SK-N-DZ (cell line): ENCODE measurements around the gene ZCCHC13.
A peak's percentile ranks its signal among the peaks of the same experiment; 100 is the strongest.
"Not testable (repeated sequence)": the region's sequence is repeated elsewhere in the genome, so short reads cannot be mapped to it uniquely, and the experiment has no call there.

Experiments
- DNase-seq: peaks from one replicate; pipeline ENCODE4 v3.0.0-alpha.2; 2015; ENCODE audit warnings: low spot score
- small RNA-seq, 2 experiments: library from RNA; depleted of rRNA; stranded (forward); fragments of <200 nt; gene quantifications; one replicate each; pipeline ENCODE3, GENCODE V24; 2014

The ZCCHC13 gene

GRCh38 chrX:74321191-74321590 lies 17.2 kb downstream of the ZCCHC13 start:
- no peak for DNase-seq

DNA sequence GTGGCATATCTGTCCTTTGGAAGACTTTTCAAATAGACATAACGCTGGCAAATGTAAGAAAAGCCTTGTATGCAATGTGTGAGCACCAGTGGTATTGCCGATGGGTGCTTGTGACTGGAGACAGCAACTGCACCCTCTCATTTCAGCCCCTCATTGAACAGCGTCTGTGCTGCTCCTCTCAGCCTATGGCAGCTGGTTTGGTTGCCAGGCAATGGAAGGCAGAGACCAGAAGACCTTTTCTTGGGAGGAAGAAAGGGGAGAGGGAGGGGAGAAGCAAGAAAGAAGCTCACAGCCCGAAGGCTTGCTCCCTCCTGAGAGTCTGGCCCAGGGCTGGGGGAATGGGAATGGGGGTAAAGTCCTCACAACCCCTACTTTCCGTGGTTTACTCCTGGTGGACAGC lies 20.2 kb downstream of the ZCCHC13 start:
- DNase-seq = no peak

DNA sequence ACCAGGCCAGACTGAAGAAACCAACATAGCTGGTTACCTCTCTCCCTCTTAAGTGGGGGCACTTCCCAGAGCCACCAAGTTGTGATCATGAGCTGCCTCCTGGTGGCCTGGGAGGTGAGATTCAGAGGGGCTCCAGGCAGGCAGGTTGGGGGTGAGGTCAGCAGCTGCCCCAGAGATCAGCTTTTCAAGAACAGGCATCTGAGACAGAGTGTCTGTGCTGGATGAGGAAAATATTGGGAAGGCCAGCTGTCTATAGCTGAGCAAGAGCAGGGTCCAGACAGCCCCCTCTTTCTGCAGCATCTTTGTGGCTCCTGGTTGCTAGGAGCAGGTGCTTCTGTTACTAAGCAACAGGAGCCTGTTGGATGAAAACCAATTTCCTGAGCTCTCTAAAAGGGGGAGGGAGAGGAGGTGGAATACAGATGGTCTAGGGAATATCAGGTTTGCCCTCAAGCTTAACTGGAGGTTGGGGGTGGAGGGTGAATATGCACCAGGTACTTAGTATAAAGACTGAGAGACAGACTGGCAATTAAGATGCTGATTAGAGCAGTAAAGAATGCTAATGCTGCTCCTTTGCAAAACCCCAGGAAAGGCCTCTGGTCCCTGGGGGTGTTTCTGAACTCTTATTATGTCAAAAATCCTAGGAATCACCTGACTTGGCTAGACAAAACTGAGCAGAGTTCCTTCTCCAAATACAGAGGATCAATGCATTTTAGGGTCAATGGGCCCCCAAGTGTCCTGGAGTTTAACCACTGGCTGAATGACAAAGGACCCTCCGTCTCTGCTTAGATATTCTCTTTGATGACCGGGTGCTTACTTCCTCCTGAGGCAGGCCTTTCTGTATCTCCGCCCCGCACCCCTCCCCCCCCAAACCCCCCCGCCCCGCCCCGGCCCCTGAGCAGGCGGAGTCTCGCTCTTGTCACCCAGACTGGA lies 21.4 kb downstream of the ZCCHC13 start:
- DNase-seq = peak; percentile 52

GRCh38 chrX:74338852-74339251 lies 34.9 kb downstream of the ZCCHC13 start:
- no peak for DNase-seq

- no peak for DNase-seq
Observed at GRCh38 chrX:74340051-74340450, 36.1 kb downstream of the ZCCHC13 start.

DNA sequence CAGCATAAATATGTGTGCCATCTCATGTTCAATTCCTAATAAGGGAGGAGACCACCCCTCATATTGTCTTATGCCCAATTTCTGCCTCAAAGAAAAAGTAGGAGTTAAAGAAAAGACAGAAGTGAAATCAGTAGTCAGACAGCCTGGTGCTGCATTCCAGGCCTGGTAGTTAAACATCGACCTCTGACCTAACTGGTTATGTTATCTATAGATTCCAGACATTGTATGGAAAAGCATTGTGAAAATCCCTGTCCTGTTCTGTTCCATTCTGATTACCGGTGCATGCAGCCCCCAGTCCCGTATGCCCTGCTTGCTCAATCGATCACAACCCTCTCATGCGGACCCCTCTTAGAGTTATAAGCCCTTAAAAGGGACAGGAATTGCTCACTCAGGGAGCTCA lies 38.2 kb downstream of the ZCCHC13 start:
- DNase-seq = not testable (repeated sequence)

GRCh38 chrX:74343343-74344279 lies 39.6 kb downstream of the ZCCHC13 start:
- DNase-seq = peak; percentile 64

DNA sequence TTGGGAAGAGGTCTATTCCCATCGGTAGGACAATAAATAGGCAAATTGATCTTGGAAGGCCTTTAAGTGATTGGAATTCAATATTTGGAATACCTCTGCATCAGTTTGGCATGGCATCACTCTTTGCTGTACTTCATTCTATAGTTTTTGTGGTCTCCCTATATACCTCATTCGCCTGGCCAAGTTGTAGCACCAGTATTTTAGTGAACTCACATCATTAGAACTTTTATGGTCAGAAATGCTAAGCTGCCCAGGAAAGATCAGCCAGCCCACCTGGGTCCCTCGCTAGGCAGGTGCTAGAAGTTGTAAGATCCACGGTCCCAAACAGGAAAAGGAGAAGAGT lies 40.3 kb downstream of the ZCCHC13 start:
- no peak for DNase-seq

DNA sequence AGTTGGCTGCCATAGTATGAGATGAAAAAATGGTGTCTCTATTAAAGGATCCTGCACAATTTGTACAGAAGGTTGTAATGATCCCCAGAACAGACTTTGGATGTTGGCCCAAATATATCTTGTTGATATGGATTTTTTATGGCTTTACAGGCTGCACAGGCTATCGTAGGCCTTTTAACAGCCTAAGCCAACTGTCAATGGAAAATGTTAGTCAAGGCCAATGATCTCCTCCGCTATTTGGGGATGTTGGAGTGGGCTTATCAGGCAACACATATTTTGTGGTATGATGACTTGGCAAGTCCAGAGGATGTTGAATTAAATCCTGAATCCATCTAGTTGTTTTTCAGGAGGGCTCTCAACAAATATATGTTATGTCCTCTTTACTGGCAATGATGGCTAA lies 42.1 kb downstream of the ZCCHC13 start:
- no peak for DNase-seq

GRCh38 chrX:74349387-74349786 lies 45.4 kb downstream of the ZCCHC13 start:
- DNase-seq = no peak

DNA sequence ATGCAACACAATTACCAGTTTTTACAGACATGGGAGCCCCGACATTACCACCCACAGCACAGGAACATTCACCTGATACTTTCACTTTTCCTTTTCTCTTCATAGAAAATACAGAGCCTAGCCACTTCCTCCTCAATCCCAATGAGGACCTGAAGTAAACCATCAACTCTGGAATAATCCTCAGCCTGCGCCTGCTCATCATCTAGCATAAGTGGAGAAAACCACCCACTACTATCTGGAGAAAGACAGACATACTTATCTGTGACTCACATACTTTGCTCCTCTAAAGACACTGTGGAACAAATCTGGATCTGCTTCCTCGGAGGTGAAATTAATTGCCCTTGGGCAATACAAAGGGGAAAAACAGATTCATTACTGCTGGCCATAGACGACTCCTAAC lies 47.8 kb downstream of the ZCCHC13 start:
- no peak for DNase-seq

GRCh38 chrX:74353984-74354383 lies 50.0 kb downstream of the ZCCHC13 start:
- no peak for DNase-seq

Small RNAs within 50 kb of the gene (small RNA-seq; reads per million reads assigned to genes)
- gene AC004386.2 = 0 reads per million in 2 experiments
- 0.52 to 37.9 reads per million in 2 experiments for gene MIR374A
- gene MIR545 = 0.05 to 0.49 reads per million in 2 experiments
- 0 reads per million in 2 experiments for gene RF02119
- gene RF02120 = 0 reads per million in 2 experiments
- gene RF02121 = 0 reads per million in 2 experiments
- gene RF02122 = 0 reads per million in 2 experiments
- gene RF02123 = 0 reads per million in 2 experiments
